PC-9 (cell line): ENCODE measurements around the gene FGF14.

ENCODE experiments used
- CTCF ChIP-seq: fragments of 200-600 bp; sonication (generic); conservative IDR thresholded peaks from 2 replicates; pipeline ENCODE4 v1.6.1; 2017; ENCODE audit warnings: mixed run types, antibody characterized with exemption, mild to moderate bottlenecking, moderate library complexity
- EZH2 ChIP-seq: fragments of 200-600 bp; sonication (generic); IDR thresholded peaks from 2 replicates; pipeline ENCODE4 v1.8.0; 2017; ENCODE audit warnings: antibody characterized with exemption, low read depth

- TF ChIP-seq EZH2 (no peak), CTCF (no peak)
Observed at GRCh38 chr13:102291587-102292218, 110.1 kb downstream of the FGF14 start.
